ENCODE results near the gene BMP10.

The BMP10 gene

DNA sequence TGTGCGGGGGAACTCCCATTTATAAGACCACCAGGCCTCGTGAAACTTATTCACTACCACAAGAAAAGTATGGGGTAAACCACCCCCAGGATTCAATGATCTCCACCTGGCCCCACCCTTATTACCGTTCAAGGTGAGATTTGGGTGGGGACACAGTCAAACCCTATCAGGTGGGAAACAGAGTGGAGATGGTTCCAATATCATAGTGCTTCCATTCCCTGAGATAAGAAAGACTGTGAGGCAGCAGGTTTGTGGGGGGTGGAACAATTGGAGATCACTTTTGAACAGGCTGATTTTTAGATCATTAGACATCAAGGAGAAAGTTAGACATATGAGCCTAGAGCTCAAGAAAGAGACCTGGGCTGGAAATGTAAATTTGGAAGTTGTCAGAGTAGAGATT lies 42.2 kb upstream of the BMP10 start:
- no peak for TF ChIP-seq EZH2phosphoT487 (IDR thresholded peaks at IDR 0.05; ENCODE audit: borderline replicate concordance, low read length)
- TF ChIP-seq, protein P1, sequence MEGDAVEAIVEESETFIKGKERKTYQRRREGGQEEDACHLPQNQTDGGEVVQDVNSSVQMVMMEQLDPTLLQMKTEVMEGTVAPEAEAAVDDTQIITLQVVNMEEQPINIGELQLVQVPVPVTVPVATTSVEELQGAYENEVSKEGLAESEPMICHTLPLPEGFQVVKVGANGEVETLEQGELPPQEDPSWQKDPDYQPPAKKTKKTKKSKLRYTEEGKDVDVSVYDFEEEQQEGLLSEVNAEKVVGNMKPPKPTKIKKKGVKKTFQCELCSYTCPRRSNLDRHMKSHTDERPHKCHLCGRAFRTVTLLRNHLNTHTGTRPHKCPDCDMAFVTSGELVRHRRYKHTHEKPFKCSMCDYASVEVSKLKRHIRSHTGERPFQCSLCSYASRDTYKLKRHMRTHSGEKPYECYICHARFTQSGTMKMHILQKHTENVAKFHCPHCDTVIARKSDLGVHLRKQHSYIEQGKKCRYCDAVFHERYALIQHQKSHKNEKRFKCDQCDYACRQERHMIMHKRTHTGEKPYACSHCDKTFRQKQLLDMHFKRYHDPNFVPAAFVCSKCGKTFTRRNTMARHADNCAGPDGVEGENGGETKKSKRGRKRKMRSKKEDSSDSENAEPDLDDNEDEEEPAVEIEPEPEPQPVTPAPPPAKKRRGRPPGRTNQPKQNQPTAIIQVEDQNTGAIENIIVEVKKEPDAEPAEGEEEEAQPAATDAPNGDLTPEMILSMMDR (IDR thresholded peaks at IDR 0.05; ENCODE audit: low read depth, low read length, poor library complexity, severe bottlenecking) = no peak
- no peaks in the 10 kb centered on the region for H3K27me3 ChIP-seq (ENCODE audit: control insufficient read depth, low read length)
- no peaks in the 10 kb centered on the region for H3K9me2 ChIP-seq (replicated peaks; ENCODE audit: control insufficient read depth, low read length)
- no peaks in the 10 kb centered on the region for H3K79me2 ChIP-seq (ENCODE audit: control insufficient read depth, low read length)
- no peak overlapping the region for H3K27ac ChIP-seq (ENCODE audit: low read depth, low read length)
- no peaks in the 10 kb centered on the region for H4K20me1 ChIP-seq (ENCODE audit: control insufficient read depth, insufficient read depth, low read depth, low read length)
- no peaks in the 10 kb centered on the region for H3K9me3 ChIP-seq (ENCODE audit: control insufficient read depth, insufficient read depth, low read length)
- no peak overlapping the region for H3K4me2 ChIP-seq (ENCODE audit: low read length)
- no peaks in the 10 kb centered on the region for H3F3A ChIP-seq (ENCODE audit: control insufficient read depth, insufficient read depth)
- no peaks in the 10 kb centered on the region for H3K36me3 ChIP-seq (ENCODE audit: control insufficient read depth, low read length)
- peaks cover 11% of the 10 kb centered on the region for H3K4me1 ChIP-seq (ENCODE audit: control insufficient read depth, low read length)
- no peak overlapping the region for H3K4me3 ChIP-seq (ENCODE audit: low read length)

- Histone ChIP-seq H3K4me2 (ENCODE audit: low read length) (no peak overlapping the region), H4K20me1 (ENCODE audit: control insufficient read depth, insufficient read depth, low read depth, low read length) (no peaks in the 10 kb centered on the region), H3K4me3 (ENCODE audit: low read length) (no peak overlapping the region), H3K9me3 (ENCODE audit: control insufficient read depth, insufficient read depth, low read length) (no peaks in the 10 kb centered on the region), H3K4me1 (ENCODE audit: control insufficient read depth, low read length) (peaks cover 17% of the 10 kb centered on the region), H3K9me2 (replicated peaks; ENCODE audit: control insufficient read depth, low read length) (no peaks in the 10 kb centered on the region), H3K79me2 (ENCODE audit: control insufficient read depth, low read length) (no peaks in the 10 kb centered on the region), H3K27me3 (ENCODE audit: control insufficient read depth, low read length) (no peaks in the 10 kb centered on the region), H3K36me3 (ENCODE audit: control insufficient read depth, low read length) (peaks cover 5% of the 10 kb centered on the region), H3K27ac (ENCODE audit: low read depth, low read length) (no peak overlapping the region), H3F3A (ENCODE audit: control insufficient read depth, insufficient read depth) (no peaks in the 10 kb centered on the region)
- TF ChIP-seq, protein P1 (IDR thresholded peaks at IDR 0.05; ENCODE audit: low read depth, low read length, poor library complexity, severe bottlenecking) = no peak
- no peak for TF ChIP-seq EZH2phosphoT487 (IDR thresholded peaks at IDR 0.05; ENCODE audit: borderline replicate concordance, low read length)
Measured at GRCh38 chr2:68912732-68913131, 41.5 kb upstream of the BMP10 start.

GRCh38 chr2:68912111-68912510 lies 40.9 kb upstream of the BMP10 start:
- Histone ChIP-seq H3K27ac (ENCODE audit: low read depth, low read length) (no peak overlapping the region), H3F3A (ENCODE audit: control insufficient read depth, insufficient read depth) (no peaks in the 10 kb centered on the region), H3K4me1 (ENCODE audit: control insufficient read depth, low read length) (peaks cover 23% of the 10 kb centered on the region), H4K20me1 (ENCODE audit: control insufficient read depth, insufficient read depth, low read depth, low read length) (no peaks in the 10 kb centered on the region), H3K9me2 (replicated peaks; ENCODE audit: control insufficient read depth, low read length) (no peaks in the 10 kb centered on the region), H3K9me3 (ENCODE audit: control insufficient read depth, insufficient read depth, low read length) (no peaks in the 10 kb centered on the region), H3K36me3 (ENCODE audit: control insufficient read depth, low read length) (peaks cover 10% of the 10 kb centered on the region), H3K4me2 (ENCODE audit: low read length) (no peak overlapping the region), H3K27me3 (ENCODE audit: control insufficient read depth, low read length) (no peaks in the 10 kb centered on the region), H3K79me2 (ENCODE audit: control insufficient read depth, low read length) (no peaks in the 10 kb centered on the region), H3K4me3 (ENCODE audit: low read length) (no peak overlapping the region)
- TF ChIP-seq, protein P1 (IDR thresholded peaks at IDR 0.05; ENCODE audit: low read depth, low read length, poor library complexity, severe bottlenecking) = no peak
- TF ChIP-seq EZH2phosphoT487 (IDR thresholded peaks at IDR 0.05; ENCODE audit: borderline replicate concordance, low read length) = no peak

DNA sequence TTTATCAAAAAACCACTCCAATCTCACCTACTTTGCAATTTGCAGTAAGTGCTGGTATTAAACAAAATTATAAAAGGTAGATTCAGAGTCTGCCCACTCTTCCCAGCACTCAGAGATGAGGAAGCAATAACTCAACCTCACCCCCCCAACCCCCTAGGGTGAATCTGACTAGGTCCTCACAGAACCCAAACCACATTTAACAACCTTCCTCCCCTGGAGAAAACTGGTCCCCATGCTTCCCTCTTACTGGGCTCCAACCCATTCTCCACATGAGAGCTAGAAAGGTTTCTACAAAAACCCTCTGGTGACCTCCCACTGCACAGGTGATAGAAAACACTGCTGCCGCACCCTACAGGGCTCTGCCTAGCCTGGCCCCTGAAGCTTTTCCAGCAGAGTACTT lies 40.5 kb upstream of the BMP10 start:
- H3K4me3 ChIP-seq (ENCODE audit: low read length) = no peak overlapping the region
- no peak overlapping the region for H3K27ac ChIP-seq (ENCODE audit: low read depth, low read length)
- no peaks in the 10 kb centered on the region for H3K9me2 ChIP-seq (replicated peaks; ENCODE audit: control insufficient read depth, low read length)
- no peaks in the 10 kb centered on the region for H3K79me2 ChIP-seq (ENCODE audit: control insufficient read depth, low read length)
- H3K4me2 ChIP-seq (ENCODE audit: low read length) = no peak overlapping the region
- H3K27me3 ChIP-seq (ENCODE audit: control insufficient read depth, low read length) = no peaks in the 10 kb centered on the region
- peaks cover 26% of the 10 kb centered on the region for H3K4me1 ChIP-seq (ENCODE audit: control insufficient read depth, low read length)
- peaks cover 10% of the 10 kb centered on the region for H3K36me3 ChIP-seq (ENCODE audit: control insufficient read depth, low read length)
- no peak for TF ChIP-seq EZH2phosphoT487 (IDR thresholded peaks at IDR 0.05; ENCODE audit: borderline replicate concordance, low read length)
- TF ChIP-seq, protein P1 (IDR thresholded peaks at IDR 0.05; ENCODE audit: low read depth, low read length, poor library complexity, severe bottlenecking) = no peak
- no peaks in the 10 kb centered on the region for H4K20me1 ChIP-seq (ENCODE audit: control insufficient read depth, insufficient read depth, low read depth, low read length)
- H3K9me3 ChIP-seq (ENCODE audit: control insufficient read depth, insufficient read depth, low read length) = no peaks in the 10 kb centered on the region
- H3F3A ChIP-seq (ENCODE audit: control insufficient read depth, insufficient read depth) = no peaks in the 10 kb centered on the region

All from DOHH2 (cell line).